Activated gamma-delta T cell (primary cell): ENCODE data around the gene SKIC8.

Source experiments
- DNase-seq: peaks from one replicate; lab custom pipeline; 2025; lab: John Stamatoyannopoulos, UW

SKIC8 gene

DNA sequence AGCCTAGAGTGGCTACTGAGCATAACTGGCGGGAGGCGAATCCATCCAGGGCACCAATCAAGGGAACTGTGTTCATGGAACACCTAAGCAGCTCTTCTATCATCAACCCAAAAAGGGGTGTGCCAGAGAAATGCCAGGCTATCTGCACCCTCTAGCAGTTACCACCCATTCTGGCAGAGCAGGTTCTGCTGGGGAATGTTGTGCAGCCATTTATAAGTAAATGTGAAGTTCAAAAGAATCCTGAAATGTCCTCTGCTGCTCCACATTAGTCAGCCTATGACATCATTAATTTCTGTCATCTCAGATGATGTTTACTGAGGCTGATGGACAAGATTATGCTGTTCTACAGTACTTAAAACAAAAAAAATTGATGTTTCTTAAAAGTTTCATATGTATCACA is 7.7 kb downstream of the SKIC8 start:
- no peak for DNase-seq

DNA sequence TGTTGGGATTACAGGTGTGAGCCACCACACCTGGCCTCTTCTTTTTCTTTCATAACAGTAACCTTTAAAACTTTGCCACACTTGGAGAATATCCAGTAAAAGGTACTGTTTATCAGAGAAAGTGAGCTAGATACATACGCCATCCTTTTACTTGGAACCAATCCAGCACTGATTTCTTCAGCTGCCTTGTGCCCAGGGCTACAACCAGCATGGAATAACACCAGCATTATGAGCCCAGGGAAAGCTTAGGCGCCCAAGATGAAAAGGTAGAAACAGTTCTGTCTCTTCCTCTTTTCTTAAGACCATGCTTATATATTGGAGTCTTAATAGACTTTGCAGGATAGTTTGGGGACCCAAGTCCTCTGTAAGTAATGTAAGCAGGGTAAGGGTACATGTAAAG is 8.4 kb downstream of the SKIC8 start:
- no peak for DNase-seq

DNA sequence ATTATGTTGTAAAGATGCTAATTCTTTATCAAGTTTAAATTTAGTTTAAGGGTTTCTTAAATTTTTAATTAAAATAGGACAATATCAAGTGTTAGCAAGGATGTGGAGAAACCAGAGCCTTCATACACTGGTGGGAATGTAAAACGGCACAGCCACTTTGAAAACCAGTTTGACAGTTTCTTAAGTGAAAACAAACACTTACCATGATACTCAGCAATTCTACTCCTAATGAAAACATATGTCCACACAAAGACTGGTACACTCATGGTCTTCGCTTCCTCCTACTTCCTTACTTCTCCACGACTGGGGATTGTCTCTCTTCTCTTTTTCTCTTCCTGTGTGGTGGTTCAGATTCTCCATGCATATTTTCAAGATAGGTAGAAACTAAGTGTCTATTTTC is 9.2 kb downstream of the SKIC8 start:
- DNase-seq: no peak

DNA sequence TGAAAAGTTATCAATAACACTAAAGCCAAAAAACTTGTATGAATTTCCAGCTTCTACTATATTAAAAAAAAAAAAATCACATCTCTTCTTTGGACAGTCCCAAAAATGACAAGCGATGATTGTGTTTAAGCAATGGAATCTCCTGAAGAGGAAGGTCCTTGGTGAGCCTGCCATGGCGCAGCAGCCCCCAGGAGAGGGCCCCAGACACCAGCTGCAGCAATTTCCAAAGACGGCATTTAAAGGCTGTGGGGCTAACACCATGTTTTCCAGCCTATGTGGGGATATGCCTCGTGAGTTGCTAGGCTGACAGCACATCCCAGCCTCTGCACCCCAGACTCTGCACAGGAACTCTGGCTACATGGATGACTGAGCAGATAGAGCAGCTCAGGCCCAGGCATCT is 14.7 kb downstream of the SKIC8 start:
- DNase-seq: no peak

DNA sequence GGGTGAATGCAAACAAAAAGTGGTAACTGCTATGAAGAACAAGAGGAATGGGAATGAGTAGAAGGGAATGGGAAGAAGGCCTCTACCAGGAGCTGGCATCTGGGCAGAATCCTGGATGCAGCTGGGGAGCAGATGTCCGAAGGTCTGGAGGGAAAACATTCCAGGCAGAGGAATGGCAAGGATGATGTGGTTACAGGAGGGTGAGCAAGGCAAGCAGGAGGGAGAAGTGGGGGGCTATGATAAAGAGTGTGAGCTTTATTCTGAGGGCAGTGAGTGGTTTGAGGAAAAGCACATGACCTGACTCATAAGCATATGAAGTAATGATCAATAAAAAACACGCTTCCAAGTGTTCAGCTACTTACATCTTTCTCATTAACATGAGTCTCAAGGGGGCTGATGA is 17.1 kb downstream of the SKIC8 start:
- DNase-seq: no peak

DNA sequence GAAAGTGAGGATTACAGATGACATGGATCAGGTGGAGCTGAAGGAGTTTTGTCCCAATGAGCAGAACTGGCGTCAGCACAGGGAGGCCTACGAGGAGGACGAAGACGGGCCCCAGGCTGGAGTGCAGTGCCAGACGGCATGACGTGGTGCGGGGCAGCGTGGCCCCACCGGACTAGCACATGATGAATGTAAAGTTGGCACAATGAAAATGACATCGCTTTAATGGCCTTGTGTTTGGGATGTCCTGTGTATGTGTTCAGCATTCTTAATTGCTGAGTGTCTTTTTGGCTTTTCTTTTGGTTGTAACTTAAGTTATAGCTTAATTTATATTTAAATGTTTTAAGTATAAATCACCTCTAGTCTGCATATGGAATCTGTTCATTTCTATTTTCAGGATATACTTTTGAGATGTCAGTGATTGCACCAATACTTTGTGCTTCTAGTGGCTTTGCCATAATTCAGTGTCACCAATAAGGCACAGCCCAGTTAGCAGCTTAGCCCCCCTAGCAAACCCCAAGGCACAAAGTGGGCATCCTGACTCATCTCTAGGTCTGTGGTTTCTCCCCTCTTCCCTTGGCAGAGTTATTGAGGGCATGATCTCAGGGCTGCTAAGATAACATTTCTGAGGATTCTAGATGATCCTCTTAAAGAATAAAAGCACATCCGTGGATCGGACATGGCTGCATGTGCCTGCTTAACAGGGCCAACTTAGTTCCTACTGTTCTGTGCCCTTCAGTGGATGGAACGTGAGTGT is 18.9 kb downstream of the SKIC8 start:
- no peak for DNase-seq

DNA sequence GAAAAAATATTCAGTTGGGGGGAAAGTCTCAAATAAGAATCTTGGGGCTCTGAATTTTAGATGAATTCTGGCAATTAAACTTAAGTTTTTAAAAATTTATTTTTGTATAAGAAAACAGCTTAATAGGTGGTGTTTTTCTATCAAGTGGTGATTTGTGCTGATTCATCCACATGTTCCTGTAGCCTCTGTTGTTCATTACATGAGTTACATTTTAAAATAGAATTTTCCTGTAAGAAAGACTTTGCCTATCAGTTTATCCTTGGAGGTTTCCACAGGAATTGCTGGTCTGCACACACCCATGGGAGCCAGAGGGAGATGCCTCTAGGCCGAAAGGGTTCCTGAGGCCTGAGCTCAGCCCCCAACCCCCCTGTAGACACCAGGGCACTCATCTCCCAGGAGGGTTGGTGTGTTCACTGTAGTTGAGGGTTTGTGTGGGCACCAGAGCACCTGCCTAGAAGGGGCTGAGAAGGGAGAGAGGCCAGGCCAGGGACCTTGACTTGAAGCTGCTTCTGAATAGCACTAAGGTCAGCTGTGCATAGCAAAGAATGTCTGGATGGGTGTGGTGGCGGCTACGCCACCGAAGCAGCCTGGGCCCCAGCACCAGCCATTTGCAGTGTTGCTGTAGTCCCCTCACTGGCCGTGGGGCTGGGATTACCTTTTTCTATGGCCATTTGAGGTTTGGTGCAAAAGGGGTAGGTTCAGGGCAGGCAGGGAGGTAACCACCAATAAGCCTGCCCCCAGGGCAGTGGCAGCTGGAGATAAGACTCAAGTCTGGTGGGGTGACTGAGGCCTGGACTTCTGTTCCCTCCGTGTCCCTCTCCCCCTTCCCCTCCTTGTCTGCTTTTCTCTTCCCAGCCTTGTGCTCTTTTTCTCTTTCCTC is 23.1 kb downstream of the SKIC8 start:
- no peak for DNase-seq

DNA sequence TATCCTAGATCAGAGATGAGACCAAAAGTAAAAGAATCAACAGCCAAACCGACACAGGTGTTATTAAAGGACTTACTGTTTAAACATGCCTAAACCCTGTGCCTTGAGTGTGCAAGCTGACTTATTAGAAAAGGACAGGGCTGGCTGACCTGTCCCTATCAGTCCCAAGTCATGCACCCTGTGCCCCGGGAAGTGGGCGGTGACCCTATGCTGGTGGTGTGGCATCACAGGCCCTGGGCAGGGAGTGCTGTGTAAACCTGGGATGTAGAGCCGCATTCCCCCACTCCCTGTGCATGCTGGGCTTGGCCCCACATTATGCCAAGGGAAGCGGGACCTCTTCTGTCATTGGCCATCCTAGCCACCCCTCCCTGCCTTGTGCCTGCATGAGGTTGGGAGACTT is 24.4 kb downstream of the SKIC8 start:
- no peak for DNase-seq

DNA sequence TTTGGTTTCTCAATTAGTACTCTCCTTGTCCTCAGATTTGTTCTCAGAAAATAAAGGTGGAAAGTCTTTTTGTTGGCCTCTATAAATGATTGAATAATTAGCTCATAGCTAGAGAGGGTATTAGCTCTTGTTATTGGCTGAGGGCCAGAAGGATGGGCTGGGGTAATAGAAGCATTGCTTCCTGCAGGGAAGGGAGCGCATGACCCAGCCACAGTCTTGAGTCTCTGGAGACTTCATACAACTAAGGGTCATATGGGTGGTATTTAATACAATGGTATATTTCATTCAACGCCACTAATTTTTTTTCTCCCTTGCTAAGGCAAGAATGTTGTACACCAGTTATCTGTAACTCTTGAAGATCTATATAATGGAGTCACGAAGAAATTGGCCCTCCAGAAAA is 26.6 kb downstream of the SKIC8 start:
- DNase-seq: no peak

DNA sequence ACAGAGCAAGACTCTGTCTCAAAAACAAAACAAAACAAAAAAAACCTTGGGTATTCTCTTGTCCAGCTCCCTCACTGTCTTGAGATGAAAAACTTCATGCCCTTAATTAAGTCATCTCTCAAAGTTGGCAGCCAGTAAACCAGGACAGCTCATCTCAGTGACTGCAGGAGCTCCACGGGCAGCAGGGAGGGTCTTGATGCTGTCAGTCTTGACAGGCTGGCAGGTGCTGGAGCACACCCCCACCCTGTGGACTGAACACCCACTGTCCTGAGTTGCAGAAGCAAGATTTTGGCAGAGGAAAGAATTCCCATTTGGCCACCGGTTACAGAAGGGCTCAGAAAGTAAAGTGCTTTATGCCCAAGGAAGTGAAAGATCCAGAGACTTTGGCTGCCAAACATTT is 27.1 kb downstream of the SKIC8 start:
- no peak for DNase-seq

DNA sequence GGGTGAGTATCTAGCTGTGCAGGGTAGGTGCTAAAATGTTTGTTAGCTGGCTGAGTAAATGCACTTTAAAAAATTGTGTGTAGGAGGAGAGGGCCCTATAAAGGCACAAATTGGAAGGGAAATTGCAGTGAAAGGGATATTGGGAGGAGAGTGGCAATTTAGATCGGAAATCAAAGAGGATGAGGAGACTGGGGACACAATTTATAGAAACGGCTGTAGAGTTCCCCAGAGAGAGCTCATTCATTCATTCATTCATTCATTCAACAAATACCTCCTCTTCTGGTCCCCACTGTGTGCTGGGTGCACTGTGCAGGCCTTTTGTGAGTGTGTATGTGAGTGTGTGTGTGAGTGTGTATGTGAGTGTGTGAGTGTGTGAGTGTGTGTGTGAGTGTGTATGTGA is 32.6 kb downstream of the SKIC8 start:
- DNase-seq: no peak

DNA sequence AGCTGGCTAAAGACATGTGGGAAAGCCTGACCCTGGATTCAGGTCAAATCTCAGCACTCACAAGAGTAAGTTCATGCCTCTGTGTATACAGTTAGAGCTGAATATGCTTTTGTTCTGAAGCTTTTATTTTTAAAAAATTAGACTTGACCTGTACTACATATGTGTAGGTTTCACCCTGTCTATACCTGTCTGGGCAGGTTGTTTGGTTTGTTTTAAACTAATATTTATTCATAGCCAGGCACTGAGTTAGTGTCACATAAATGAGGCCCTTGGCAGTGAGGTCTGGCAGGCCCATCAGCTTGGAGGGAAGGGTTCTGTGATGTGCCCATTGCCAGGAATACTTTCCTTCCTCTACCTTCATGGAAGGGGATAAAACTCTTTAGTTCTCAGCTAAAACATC is 33.2 kb downstream of the SKIC8 start:
- DNase-seq: no peak

DNA sequence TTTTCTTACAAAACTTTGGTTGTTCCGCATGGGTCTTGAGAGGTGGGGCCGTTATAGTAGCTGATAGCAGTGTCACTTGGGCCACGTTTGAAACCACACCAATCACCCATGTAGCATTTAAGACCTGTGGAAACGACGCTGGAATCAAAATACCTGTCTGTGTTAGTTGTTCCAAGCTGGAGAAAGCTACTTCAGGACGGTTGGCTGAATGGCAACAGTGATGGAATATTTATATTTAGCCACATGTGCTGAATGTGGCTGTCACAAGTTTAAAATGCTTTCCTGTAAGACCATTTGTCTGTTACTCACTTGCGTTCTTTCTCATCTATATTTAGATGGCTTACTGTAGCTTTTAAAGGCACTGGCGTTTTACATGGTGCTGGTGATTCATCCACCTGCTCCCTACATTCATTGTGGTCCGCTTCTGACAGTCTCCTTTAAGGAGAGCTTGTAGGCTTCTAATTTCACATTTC is 33.6 kb downstream of the SKIC8 start:
- no peak for DNase-seq

DNA sequence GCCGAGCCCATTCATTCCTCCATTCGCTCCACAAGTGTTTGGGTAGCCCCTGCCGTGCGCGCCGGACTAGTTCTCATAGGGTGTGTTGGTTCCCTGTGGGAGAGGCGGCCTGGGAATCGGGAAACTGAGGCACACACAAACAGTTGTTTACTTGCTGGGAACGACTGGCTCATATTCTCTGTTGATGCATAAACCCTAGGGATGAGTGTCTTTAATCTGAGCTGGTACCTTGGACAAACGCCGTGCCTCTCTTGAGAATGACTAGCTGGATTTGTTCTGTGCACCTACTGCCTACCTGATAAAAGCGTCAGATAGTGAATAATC is 34.3 kb downstream of the SKIC8 start:
- DNase-seq: no peak

DNA sequence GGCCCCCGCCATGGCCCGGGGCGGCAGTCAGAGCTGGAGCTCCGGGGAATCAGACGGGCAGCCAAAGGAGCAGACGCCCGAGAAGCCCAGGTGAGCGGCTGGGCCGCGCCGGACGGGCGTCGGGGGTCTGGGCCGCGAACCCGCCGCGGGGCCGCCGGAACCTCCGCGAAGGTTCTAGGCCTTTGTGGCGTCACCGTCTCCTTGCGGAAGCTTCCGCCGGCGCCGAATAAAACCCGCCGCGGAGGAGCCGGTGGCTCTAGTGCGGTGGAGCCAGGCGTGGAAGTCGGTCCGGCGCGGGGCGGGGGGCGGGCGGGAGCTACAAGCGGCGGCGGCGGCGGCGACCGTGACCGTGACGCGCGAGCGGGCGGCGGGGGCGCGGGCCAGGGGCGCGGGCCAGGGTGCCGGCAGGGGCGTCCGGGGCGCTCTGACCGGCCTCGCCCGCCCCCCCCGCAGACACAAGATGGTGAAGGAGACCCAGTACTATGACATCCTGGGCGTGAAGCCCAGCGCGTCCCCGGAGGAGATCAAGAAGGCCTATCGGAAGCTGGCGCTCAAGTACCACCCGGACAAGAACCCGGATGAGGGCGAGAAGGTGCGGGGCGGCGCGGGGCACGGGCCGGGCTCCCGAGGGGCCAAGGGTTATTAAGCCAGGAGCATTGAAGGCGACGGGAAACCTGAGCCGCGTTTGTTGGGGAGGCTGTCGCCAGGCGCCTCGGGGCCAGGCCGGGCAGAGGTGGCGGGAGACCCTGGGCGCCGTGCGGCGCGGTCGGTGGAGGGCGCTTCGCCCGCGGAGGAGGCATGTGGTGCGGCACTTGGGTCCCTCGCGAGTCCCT is 34.9 kb downstream of the SKIC8 start, which contains the start of gene DNAJA4:
DNAJA4 (plus strand) TSS at position 259 of the 833 bp plus-strand sequence; CDS start at position 461, 202 bp downstream.
- DNase-seq: peak; percentile 51

DNA sequence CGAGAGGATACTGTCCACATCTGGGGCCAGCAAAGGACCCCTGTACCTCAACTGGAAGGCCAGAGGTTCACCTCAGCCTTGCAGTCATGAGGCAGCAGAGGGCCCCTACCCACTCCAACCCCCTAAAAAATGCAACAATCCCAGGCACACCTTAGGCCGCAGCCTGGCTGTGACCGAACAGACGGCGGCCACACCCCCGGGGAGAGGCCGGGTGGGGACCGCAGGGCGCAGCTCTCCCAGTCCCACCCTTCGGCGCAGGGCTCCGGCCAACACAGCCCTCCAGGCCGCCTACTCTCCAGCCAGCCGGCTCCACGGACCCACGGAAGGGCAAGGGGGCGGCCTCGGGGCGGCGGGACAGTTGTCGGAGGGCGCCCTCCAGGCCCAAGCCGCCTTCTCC is 35.5 kb downstream of the SKIC8 start:
- DNase-seq: no peak

DNA sequence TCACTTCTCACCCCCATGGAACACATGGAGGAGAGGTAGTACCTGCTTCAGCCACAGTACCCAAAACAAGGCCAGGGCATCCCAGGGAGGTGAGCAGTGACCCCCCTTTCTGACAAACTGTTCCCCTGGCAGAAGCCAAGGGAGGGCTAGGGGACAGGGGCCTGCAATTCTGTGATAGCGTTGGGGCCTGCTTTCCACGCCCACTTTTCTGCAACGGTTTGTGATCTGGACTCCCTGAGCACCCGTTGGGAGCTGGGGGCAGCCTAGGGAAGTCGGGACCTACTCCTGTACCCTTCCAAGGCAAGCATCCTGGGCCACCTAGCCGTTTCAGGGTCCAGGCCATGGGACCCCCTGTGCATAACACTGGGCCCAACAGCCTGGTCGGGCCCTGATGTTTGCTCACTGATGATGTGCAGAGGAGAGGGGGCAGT is 36.0 kb downstream of the SKIC8 start:
- DNase-seq: no peak

DNA sequence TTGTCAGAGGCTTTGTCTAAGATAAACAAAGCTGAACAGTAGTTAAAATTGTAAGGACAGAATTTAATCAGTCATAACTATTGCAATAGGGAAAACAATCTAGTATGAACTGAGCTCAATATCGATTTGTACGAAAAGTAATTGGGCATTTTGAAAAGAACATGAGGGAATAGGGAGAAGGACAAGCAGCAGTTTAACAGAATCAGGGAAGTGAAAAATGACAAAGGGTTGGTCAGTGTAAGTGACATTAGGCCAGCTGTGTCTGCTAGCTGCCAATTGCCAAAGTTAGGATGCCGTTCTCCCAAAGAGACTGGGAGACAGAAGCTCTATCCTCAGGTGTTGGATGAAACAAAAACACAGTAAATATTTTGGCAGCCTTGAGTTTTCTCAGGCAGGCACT is 38.3 kb downstream of the SKIC8 start:
- DNase-seq: no peak

DNA sequence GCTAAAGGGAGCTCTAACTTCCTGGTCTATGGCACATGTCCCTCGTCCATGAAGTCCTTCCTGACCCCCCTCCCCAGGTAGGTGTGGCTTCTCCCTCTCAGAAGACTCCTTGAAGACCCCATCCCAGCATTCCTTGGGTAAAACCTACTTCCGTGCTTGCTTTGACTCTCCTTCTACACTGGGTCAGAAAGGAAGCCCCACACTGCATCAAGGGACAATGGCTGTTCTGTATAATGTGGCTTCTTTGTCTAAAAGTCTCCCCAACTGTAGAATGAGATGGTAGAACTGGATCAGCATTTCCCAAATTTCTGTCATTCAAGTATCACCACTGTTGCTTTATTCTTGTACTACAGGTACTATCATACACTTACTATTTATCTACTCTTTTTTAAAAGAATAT is 38.9 kb downstream of the SKIC8 start:
- DNase-seq: no peak

DNA sequence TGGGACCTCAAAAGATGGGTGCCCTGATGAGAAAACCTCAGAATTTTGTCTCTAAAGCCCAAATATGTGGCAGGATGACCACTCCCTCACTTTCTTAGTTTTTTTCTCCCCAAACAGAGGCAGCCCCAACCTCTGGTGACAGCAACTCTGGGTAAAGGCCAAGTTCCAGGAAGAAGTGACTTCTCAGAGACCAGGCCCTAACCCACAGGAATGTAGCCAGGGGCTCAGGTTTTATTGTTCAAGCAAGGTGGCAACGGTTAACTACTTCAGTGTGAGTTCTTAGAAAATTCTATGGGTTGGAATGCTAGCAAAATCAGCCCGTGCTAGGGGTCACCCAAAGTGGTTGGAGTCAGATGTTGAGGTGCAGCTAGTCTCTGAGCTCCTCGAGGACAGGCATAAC is 40.2 kb downstream of the SKIC8 start:
- DNase-seq: no peak

DNA sequence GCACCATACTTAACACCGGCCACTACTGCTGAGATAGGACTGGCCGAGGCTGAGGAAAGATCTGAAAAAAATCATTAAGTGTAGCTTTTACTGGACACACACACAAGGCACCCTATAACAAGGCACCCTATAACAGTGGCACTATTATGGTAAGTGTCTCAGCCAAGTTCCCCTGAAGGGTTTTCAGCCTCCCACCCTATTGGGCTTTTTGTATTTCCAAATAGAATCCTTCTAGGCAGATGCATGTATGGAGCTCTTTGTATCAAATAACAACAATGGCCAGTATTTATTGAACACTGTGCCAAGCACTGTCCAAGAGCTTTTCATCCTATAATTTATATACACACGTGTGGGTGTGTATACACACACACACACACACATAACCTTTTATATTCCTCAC is 41.7 kb downstream of the SKIC8 start:
- DNase-seq: no peak

DNA sequence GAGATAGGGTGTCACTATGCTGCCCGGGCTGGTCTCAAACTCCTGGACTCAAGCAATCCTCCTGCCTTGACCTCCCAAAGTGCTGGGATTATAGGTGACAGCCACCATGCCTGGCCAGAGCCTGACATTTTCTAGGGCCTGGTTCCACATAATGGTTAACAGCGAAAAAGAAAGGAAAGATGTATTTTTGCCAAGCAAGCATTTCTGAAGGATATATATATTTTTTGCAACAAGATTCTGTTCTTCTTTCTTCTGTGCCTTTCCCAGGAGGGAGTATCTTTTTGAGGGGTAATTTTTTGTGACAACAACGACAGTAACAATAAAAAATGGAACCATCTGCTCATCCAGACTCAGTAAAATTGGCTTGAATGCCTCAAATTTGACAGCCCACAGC is 43.4 kb downstream of the SKIC8 start:
- no peak for DNase-seq
